Hepatocyte (in vitro differentiated cells): ENCODE measurements around the gene SLC34A1. TPM values are rescaled to one million over a fixed set of nuclear protein-coding genes. Genes with fewer than 3 reads are reported as not detected.
A peak's percentile ranks its signal among the peaks of the same experiment; 100 is the strongest.

Experiments used
- DNase-seq: peaks from one replicate; pipeline ENCODE4 v3.0.0-alpha.2; 2016; ENCODE audit warnings: low spot score
- H2AFZ ChIP-seq: fragments of 200-600 bp; sonication (generic); 2 replicates; pipeline ENCODE4 v1.6.0; 2016; ENCODE audit warnings: antibody characterized with exemption, mild to moderate bottlenecking
- H3K27ac ChIP-seq: fragments of 200-600 bp; sonication (generic); 2 replicates; pipeline ENCODE4 v1.5.1; 2016; ENCODE audit warnings: mild to moderate bottlenecking
- H3K27me3 ChIP-seq: fragments of 200-600 bp; sonication (generic); 2 replicates; pipeline ENCODE4 v1.6.1; 2016
- H3K36me3 ChIP-seq: fragments of 200-600 bp; sonication (generic); replicated peaks from 2 replicates; pipeline ENCODE4 v1.5.1; 2016; ENCODE audit warnings: low read depth; ENCODE audit not compliant: insufficient read depth
- H3K4me1 ChIP-seq: fragments of 200-600 bp; sonication (generic); 2 replicates; pipeline ENCODE4 v1.5.1; 2016; ENCODE audit warnings: mild to moderate bottlenecking, moderate library complexity; ENCODE audit not compliant: insufficient read depth
- H3K4me2 ChIP-seq: fragments of 200-600 bp; sonication (generic); 2 replicates; pipeline ENCODE4 v1.6.0; 2016
- H3K4me3 ChIP-seq: fragments of 200-600 bp; sonication (generic); 2 replicates; pipeline ENCODE4 v1.5.1; 2016; ENCODE audit warnings: mild to moderate bottlenecking
- H3K79me2 ChIP-seq: fragments of 200-600 bp; sonication (generic); 2 replicates; pipeline ENCODE4 v1.6.0; 2017; ENCODE audit warnings: mild to moderate bottlenecking
- H3K9me2 ChIP-seq: fragments of 200-600 bp; sonication (generic); replicated peaks from 2 replicates; pipeline ENCODE4 v1.6.0; 2017; ENCODE audit warnings: mild to moderate bottlenecking; ENCODE audit not compliant: insufficient read depth
- H3K9me3 ChIP-seq: fragments of 200-600 bp; sonication (generic); 2 replicates; pipeline ENCODE4 v1.5.1; 2016; ENCODE audit warnings: low read depth, mild to moderate bottlenecking
- H4K20me1 ChIP-seq: fragments of 200-600 bp; sonication (generic); 2 replicates; pipeline ENCODE4 v1.6.0; 2016; ENCODE audit warnings: mild to moderate bottlenecking; ENCODE audit not compliant: insufficient read depth, poor library complexity, severe bottlenecking
- CTCF ChIP-seq: fragments of 200-600 bp; sonication (generic); IDR thresholded peaks from 2 replicates; pipeline ENCODE4 v1.5.1; 2016; ENCODE audit warnings: antibody characterized with exemption, mild to moderate bottlenecking; ENCODE audit not compliant: poor library complexity
- EZH2 ChIP-seq: fragments of 200-600 bp; sonication (generic); IDR thresholded peaks from 2 replicates; pipeline ENCODE4 v1.6.1; 2016; ENCODE audit warnings: antibody characterized with exemption, mild to moderate bottlenecking, borderline replicate concordance
- EZH2phosphoT487 ChIP-seq: fragments of 200-600 bp; sonication (generic); IDR thresholded peaks from one replicate; pipeline ENCODE4 v1.6.1; 2018; ENCODE audit warnings: antibody characterized with exemption, mild to moderate bottlenecking, low read depth, moderate library complexity; ENCODE audit not compliant: unreplicated experiment, severe bottlenecking
- WGBS: methylation state at CpG from one replicate; pipeline ENCODE4 v1.1.6; 2016; ENCODE audit warnings: low lambda C conversion rate; ENCODE audit errors: missing lambda C conversion rate; 5-methylcytosine and 5-hydroxymethylcytosine counted together
- polyA plus RNA-seq: library from polyadenylated mRNA; unstranded; fragments of >200 nt; fragmentation: Nextera tagmentation; extraction: Ambion mirVana; gene quantifications from 2 replicates; pipeline ENCODE4 v1.2.1, GENCODE V29; 2016
- total RNA-seq: library from RNA; depleted of rRNA; stranded (reverse); fragments of >200 nt; gene quantifications from 2 replicates; pipeline ENCODE4 v1.2.3, GENCODE V29; 2014

SLC34A1 gene
- total and polyA plus RNA-seq, 2 experiments from 2014 or later: not detected

- Histone ChIP-seq H2AFZ (no peak overlapping the region), H3K79me2 (peaks cover 29% of the 10 kb centered on the region), H3K9me2 (no peaks in the 10 kb centered on the region), H3K4me1 (peaks cover 9% of the 10 kb centered on the region), H3K4me3 (no peak overlapping the region), H3K9me3 (no peaks in the 10 kb centered on the region), H4K20me1 (peaks cover 4% of the 10 kb centered on the region), H3K4me2 (peak overlapping the region; percentile 97), H3K27ac (no peak overlapping the region), H3K27me3 (no peaks in the 10 kb centered on the region), H3K36me3 (no peaks in the 10 kb centered on the region)
- TF ChIP-seq CTCF: no peak
- TF ChIP-seq EZH2phosphoT487: no peak
- no peak for TF ChIP-seq EZH2
- DNase-seq: no peak
- WGBS: 93% methylated on average over 11 of the region's 11 CpGs
Observed at GRCh38 chr5:177427919-177428573, 43.8 kb downstream of the SLC34A1 start.

DNA sequence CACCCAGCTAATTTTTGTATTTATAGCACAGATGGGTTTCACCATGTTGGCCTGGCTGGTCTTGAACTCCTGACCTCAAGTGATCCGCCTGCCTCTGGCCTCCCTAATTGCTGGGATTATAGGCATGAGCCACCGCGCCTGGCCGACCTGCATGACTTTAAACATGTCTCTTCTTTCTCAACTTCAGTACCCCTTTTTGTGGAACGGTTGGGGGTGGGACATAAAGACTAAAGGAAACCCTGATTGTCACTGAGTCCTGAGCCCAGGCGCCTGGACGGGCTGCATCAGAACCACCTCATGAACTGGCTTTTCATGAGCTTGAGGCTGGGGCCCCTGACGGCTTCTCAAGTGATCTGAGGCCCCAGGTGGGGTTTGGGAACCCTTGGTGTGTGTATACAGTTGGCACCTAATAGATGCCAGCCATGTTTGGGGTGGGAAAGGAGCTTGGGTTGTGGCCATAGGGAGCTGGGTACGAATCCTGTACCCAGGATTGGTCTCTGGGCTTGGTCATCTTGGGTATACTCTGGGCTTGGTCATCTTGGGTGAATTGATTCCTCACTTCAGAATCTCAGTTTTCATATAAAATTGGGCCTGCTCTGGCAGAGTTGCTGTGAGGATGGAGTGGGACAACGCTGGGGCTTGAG is 44.5 kb downstream of the SLC34A1 start:
- Histone ChIP-seq H3K36me3 (no peaks in the 10 kb centered on the region), H3K9me3 (no peaks in the 10 kb centered on the region), H3K27me3 (no peaks in the 10 kb centered on the region), H4K20me1 (peaks cover 4% of the 10 kb centered on the region), H3K4me2 (no peak overlapping the region), H2AFZ (no peak overlapping the region), H3K9me2 (no peaks in the 10 kb centered on the region), H3K79me2 (peaks cover 29% of the 10 kb centered on the region), H3K27ac (no peak overlapping the region), H3K4me3 (no peak overlapping the region), H3K4me1 (peaks cover 9% of the 10 kb centered on the region)
- no peak for DNase-seq
- 92% methylated on average over 10 of the region's 10 CpGs for WGBS
- no peak for TF ChIP-seq EZH2phosphoT487
- no peak for TF ChIP-seq CTCF

DNA sequence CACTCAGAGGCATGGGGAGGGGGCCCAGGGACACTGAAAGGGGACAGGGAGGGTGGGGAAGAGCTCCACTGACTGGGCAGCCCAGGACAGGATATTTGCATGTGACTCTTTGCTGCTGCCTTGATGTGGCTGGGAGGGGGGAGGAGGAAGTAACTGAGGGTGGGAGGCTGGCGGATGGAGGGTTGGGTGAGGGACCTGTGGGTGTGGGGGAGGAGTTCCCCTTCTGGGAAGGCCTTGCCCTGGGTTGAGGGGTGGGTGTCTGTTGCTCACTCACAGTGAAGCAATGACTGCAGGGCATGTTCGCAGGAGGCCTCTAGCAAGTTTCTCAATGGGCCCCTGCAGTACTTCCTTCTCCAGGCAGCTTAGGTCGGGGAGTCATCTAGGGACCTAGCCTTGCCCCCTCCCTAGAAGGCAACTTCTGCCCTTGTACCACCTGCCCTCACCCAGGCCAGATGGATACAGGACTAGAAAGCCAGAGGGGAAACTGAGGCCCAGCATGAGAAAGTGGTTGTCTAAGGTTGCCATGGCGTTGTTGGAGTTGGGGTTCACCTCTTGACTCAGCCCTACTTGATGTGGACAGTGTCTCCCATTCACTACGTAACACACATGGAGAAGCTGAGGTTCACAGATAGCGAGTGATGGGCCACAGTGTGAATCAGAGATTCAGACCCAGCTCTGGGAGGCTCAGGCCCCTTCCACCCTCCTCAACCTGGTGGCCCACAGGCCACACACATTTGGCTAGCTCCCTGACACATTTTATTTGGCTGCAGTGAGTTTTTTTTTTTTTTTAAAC is 45.2 kb downstream of the SLC34A1 start:
- H3K9me3 ChIP-seq: no peaks in the 10 kb centered on the region
- no peak for TF ChIP-seq CTCF
- TF ChIP-seq EZH2phosphoT487: no peak
- TF ChIP-seq EZH2: no peak
- H3K27ac ChIP-seq: no peak overlapping the region
- WGBS: 87% methylated on average over 6 of the region's 6 CpGs
- no peak for DNase-seq
- no peaks in the 10 kb centered on the region for H3K36me3 ChIP-seq
- no peak overlapping the region for H3K4me3 ChIP-seq
- no peaks in the 10 kb centered on the region for H3K27me3 ChIP-seq
- H3K9me2 ChIP-seq: no peaks in the 10 kb centered on the region
- no peak overlapping the region for H3K4me2 ChIP-seq
- H3K79me2 ChIP-seq: peaks cover 29% of the 10 kb centered on the region
- peaks cover 9% of the 10 kb centered on the region for H3K4me1 ChIP-seq
- no peak overlapping the region for H2AFZ ChIP-seq
- H4K20me1 ChIP-seq: peaks cover 4% of the 10 kb centered on the region
